Measurements from ENCODE around the gene RETREG1. TPM values are rescaled to one million over a fixed set of nuclear protein-coding genes. Genes with fewer than 3 reads are reported as not detected.

The RETREG1 gene
- total and polyA plus RNA-seq, 11 donors: 24.5 to 219 (median 169) TPM

- no peak for ATAC-seq
- no peaks in the 10 kb centered on the region for H3K27me3 ChIP-seq
- no peaks in the 10 kb centered on the region for H3K36me3 ChIP-seq
- DNase-seq: no peak
- no peak overlapping the region for H3K27ac ChIP-seq
- TF ChIP-seq POLR2A (IDR thresholded peaks at IDR 0.05): no peak
- no peak for TF ChIP-seq CTCF (IDR thresholded peaks at IDR 0.05)
- no peak overlapping the region for H3K4me3 ChIP-seq
- H3K9me3 ChIP-seq: no peaks in the 10 kb centered on the region
- WGBS, 4 donors: 73 to 95% (median 83%) methylated on average over 3 of the region's 3 CpGs
- H3K4me1 ChIP-seq: peaks cover 0 to 27% (median 6%) of the 10 kb centered on the region in 12 donors
- intact Hi-C loops (cut with DNase I): no loop called here
Measured at GRCh38 chr5:16586556-16586955, 30.2 kb downstream of the RETREG1 start.

- DNase-seq: no peak
- intact Hi-C loops (cut with DNase I): no loop called here
- no peak for TF ChIP-seq POLR2A (IDR thresholded peaks at IDR 0.05)
- peak in 9 of 12 donors; percentile 13 to 38 (median 29) for TF ChIP-seq CTCF (IDR thresholded peaks at IDR 0.05)
- Histone ChIP-seq H3K9me3 (no peaks in the 10 kb centered on the region), H3K4me1 (peaks cover 0 to 26% (median 8%) of the 10 kb centered on the region in 12 donors), H3K27me3 (no peaks in the 10 kb centered on the region), H3K4me3 (no peak overlapping the region), H3K36me3 (no peaks in the 10 kb centered on the region), H3K27ac (no peak overlapping the region)
- peak in 1 of 4 donors; percentile 18 for ATAC-seq
- 58 to 79% (median 66%) methylated on average over 4 of the region's 4 CpGs for WGBS, 4 donors
Measured at GRCh38 chr5:16585041-16585667, 31.6 kb downstream of the RETREG1 start.

- ATAC-seq (no peak), DNase-seq (no peak)
- no peaks in the 10 kb centered on the region for H3K9me3 ChIP-seq
- TF ChIP-seq CTCF (IDR thresholded peaks at IDR 0.05): no peak
- TF ChIP-seq POLR2A (IDR thresholded peaks at IDR 0.05): no peak
- intact Hi-C loops (cut with DNase I): no loop called here
- H3K36me3 ChIP-seq: no peaks in the 10 kb centered on the region
- 68 to 89% (median 75%) methylated on average over 4 of the region's 4 CpGs for WGBS, 4 donors
- H3K27me3 ChIP-seq: no peaks in the 10 kb centered on the region
- H3K27ac ChIP-seq: no peak overlapping the region
- H3K4me1 ChIP-seq: peaks cover 0 to 36% (median 5%) of the 10 kb centered on the region in 12 donors
- H3K4me3 ChIP-seq: no peak overlapping the region
Measured at GRCh38 chr5:16582081-16582480, 34.7 kb downstream of the RETREG1 start.

- no peaks in the 10 kb centered on the region for H3K27me3 ChIP-seq
- peak; percentile 52 to 78 (median 60) for ATAC-seq
- H3K4me1 ChIP-seq: peaks cover 0 to 39% (median 5%) of the 10 kb centered on the region in 12 donors
- no peaks in the 10 kb centered on the region for H3K9me3 ChIP-seq
- 58 to 67% (median 62%) methylated on average over 6 of the region's 6 CpGs for WGBS, 4 donors
- no peaks in the 10 kb centered on the region for H3K36me3 ChIP-seq
- intact Hi-C loops (cut with DNase I): no loop called here
- peak overlapping the region in 2 of 12 donors; percentile 10 to 51 for H3K27ac ChIP-seq
- H3K4me3 ChIP-seq: no peak overlapping the region
- DNase-seq: no peak
- TF ChIP-seq CTCF (IDR thresholded peaks at IDR 0.05) (no peak), POLR2A (IDR thresholded peaks at IDR 0.05) (no peak)
Measured at GRCh38 chr5:16580382-16580781, 36.4 kb downstream of the RETREG1 start.

Data from heart left ventricle (tissue), 16 donors.